T-helper 2 cell treated with Interferon-gamma antibody and Interleukin-4, amounts not matched to agents 100 ng/mL and 5 ng/mL, for 36 hours (primary cell): ENCODE measurements around the gene OR2T6. TPM values are rescaled to one million over a fixed set of nuclear protein-coding genes. Genes with fewer than 3 reads are reported as not detected.
"Not testable (repeated sequence)": the region's sequence is repeated elsewhere in the genome, so short reads cannot be mapped to it uniquely, and the experiment has no call there.

Experiments
- intact Hi-C: fragments of 100-400 bp; cut with micrococcal nuclease; formaldehyde crosslinking; loops from one replicate; pipeline ENCODE4 v1.15.1; 2023
- total RNA-seq: library from RNA; stranded (reverse); gene quantifications from 2 replicates; pipeline ENCODE4 v1.2.3, GENCODE V29; 2022

The OR2T6 gene
- total RNA-seq, 1 donor from 2014 or later, result not detected

- intact Hi-C loops, result not testable (repeated sequence)
These were observed 56.7 kb downstream of the OR2T6 start for GRCh38 chr1:248432201-248432600.

GRCh38 chr1:248433811-248434415 is 58.4 kb downstream of the OR2T6 start:
- intact Hi-C loops, result not testable (repeated sequence)

GRCh38 chr1:248434913-248435312 is 59.4 kb downstream of the OR2T6 start:
- intact Hi-C loops, result not testable (repeated sequence)

- intact Hi-C loops, result not testable (repeated sequence)
These were observed 60.8 kb downstream of the OR2T6 start for GRCh38 chr1:248436303-248436702.

GRCh38 chr1:248438668-248439067 is 63.1 kb downstream of the OR2T6 start:
- intact Hi-C loops, result not testable (repeated sequence)

- intact Hi-C loops, result not testable (repeated sequence)
These were observed 63.7 kb downstream of the OR2T6 start for GRCh38 chr1:248439283-248439682.

Other genes with a start within 250 kb of the OR2T6 start
- gene OR2M5, start 230.6 kb upstream of the OR2T6 start, total RNA-seq, result not detected in 2 replicates
- gene OR2M2, start 200.9 kb upstream of the OR2T6 start, total RNA-seq, result not detected in 2 replicates
- gene OR2M3, start 178.5 kb upstream of the OR2T6 start, total RNA-seq, result not detected in 2 replicates
- not detected in 2 replicates for gene OR2M4, start 144.3 kb upstream of the OR2T6 start, total RNA-seq
- gene OR2T33, start 97.8 kb upstream of the OR2T6 start, total RNA-seq, result not detected in 2 replicates
- gene OR2T12, start 72.3 kb upstream of the OR2T6 start, total RNA-seq, result not detected in 2 replicates
- gene OR2M7, start 51.2 kb upstream of the OR2T6 start, total RNA-seq, result not detected in 2 replicates
- not detected in 2 replicates for gene OR14C36, start 27.0 kb upstream of the OR2T6 start, total RNA-seq
- gene OR2T4, start 14.1 kb upstream of the OR2T6 start, total RNA-seq, result not detected in 2 replicates
- not detected in 2 replicates for gene OR2T1, start 27.3 kb downstream of the OR2T6 start, total RNA-seq
- gene OR2T2, start 69.9 kb downstream of the OR2T6 start, total RNA-seq, result not detected in 2 replicates
- gene OR2T3, start 97.6 kb downstream of the OR2T6 start, total RNA-seq, result not detected in 2 replicates
- gene OR2T5, start 112.8 kb downstream of the OR2T6 start, total RNA-seq, result not detected in 2 replicates
- gene OR2G6, start 132.3 kb downstream of the OR2T6 start, total RNA-seq, result not detected in 2 replicates
- not detected in 2 replicates for gene OR2T29, start 187.0 kb downstream of the OR2T6 start, total RNA-seq
- gene OR2T34, start 199.0 kb downstream of the OR2T6 start, total RNA-seq, result not detected in 2 replicates
- gene OR2T10, start 222.0 kb downstream of the OR2T6 start, total RNA-seq, result not detected in 2 replicates